AG09309 (cell line): ENCODE data around the gene GRIN3A.
A peak's percentile ranks its signal among the peaks of the same experiment; 100 is the strongest.
"Not testable (repeated sequence)": the region's sequence is repeated elsewhere in the genome, so short reads cannot be mapped to it uniquely, and the experiment has no call there.

Experiments used
- DNase-seq: peaks from one replicate; pipeline ENCODE4 v3.0.0-alpha.2; 2010; ENCODE audit warnings: low read depth
- H3K4me3 ChIP-seq: 2 replicates; pipeline ENCODE4 v1.5.1; 2011; ENCODE audit warnings: mild to moderate bottlenecking, low read depth, low read length, moderate library complexity; ENCODE audit not compliant: control insufficient read depth
- TF ChIP-seq, protein P1 (sequence below): IDR thresholded peaks from 2 replicates; pipeline ENCODE4 v1.5.1; 2011; ENCODE audit warnings: mild to moderate bottlenecking, low read depth, low read length, inconsistent platforms; ENCODE audit not compliant: insufficient read depth, control insufficient read depth; ENCODE audit errors: missing control alignments

GRIN3A gene

DNA sequence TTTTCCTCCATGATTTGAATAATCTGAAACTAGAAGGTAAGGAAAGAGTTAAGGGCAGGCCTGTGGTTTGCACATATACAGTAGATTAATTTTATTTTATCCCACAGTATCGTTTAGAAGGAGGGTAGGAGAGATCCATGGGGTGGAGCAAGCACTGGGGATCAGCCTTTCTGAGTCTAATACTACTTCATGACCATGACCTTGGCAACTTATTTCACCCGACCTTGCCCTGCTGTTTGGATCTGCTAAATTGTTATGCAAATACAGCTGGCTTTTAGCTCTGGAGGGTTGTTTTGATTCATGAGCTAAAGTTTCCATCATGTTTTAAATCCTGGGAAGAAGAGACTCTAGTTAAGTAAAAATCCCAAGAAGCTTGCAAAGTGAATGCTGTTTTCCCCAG, 864 bp upstream of the GRIN3A start:
- TF ChIP-seq, protein P1, sequence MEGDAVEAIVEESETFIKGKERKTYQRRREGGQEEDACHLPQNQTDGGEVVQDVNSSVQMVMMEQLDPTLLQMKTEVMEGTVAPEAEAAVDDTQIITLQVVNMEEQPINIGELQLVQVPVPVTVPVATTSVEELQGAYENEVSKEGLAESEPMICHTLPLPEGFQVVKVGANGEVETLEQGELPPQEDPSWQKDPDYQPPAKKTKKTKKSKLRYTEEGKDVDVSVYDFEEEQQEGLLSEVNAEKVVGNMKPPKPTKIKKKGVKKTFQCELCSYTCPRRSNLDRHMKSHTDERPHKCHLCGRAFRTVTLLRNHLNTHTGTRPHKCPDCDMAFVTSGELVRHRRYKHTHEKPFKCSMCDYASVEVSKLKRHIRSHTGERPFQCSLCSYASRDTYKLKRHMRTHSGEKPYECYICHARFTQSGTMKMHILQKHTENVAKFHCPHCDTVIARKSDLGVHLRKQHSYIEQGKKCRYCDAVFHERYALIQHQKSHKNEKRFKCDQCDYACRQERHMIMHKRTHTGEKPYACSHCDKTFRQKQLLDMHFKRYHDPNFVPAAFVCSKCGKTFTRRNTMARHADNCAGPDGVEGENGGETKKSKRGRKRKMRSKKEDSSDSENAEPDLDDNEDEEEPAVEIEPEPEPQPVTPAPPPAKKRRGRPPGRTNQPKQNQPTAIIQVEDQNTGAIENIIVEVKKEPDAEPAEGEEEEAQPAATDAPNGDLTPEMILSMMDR, result no peak
- DNase-seq, result no peak
- H3K4me3 ChIP-seq, result no peak overlapping the region

DNA sequence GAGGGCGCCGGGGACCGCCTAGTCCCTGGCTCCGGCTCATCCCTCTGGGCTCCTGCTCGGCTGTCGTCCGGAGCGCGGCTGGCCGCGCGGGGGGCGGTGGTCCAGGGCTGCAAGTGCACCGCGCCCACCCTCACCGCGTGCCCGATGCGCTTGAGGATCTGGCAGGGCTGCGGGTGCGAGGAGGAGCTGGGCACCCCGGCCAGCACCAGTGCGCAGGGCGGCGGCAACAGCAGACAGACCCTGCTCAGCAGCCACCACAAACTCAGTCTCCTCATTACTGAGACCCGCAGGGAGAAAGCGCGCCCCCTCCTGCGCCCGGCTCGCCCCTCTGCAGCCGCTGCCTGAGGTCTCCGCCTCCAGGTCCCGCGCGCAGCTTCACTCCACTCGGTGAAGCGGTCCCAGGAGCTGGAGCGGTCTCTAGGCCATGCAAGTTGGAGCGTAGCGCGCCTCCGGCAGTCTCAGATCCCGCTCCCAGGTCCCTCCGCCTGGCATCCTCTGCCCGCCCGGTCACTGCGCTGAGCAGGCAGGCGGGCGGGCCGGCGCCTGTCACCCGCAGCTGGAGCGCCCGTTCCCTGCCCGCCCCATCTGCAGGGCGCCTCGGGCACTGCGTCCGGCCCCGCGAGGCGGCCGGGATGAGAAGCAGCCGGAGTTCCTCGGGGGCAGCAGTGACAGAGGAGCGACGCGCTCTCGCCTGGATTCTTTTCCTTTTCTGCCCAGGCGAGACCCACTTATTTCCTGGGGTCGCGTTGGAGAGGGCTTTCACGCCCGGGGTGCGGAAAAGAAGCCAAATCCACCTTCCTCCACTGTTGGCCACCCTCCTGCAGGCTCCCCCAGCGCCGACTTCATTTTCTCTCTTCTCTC, 512 bp downstream of the GRIN3A start:
- no peak overlapping the region for H3K4me3 ChIP-seq
- TF ChIP-seq, protein P1, result no peak
- DNase-seq, result no peak

DNA sequence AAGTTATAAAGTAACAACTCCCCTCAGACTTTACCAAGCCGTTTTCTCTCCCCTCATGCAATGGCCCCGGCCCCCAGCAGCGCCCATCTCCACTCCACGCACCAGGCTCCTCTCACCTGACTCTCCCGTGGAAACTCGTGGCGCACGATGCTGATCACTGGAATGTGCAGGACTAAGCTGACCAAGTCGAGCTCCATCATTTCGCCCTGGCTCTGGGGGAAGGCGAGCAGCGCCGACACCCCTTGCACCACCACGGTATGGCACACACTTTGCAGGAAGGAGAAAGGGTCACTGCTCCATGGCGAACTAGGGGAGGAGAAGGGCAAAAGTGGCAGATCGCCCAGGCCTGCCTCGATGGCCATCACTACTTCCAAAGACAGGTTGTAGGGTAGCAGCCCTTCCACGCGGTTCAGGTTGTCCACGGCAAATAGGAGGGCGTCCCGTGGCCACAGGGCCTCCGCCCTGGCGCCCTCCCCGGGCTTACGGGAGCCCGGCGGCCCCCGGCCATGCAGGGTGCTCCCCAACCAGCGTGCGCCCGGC, 1.2 kb downstream of the GRIN3A start:
- no peak overlapping the region for H3K4me3 ChIP-seq
- TF ChIP-seq, protein P1, result no peak
- DNase-seq, result no peak

DNA sequence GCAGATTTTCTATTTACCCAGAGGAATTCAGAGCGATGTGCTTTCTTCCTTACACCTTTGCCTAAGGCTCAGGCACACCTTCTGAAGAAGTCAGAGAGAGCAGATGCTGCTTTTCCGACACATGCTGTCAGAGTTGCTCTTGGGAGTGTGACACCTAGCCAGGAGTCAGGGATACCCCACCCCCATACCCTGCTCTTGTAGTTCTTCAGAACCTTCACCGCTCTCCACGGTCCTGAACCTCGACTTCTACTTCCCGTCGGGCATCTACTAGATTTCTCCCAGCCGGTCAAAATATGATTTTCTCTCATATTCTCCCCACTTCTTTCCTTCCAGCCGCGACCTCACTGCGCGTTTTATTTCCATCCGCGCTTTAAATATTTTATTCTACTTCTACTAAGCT, 1.7 kb downstream of the GRIN3A start:
- TF ChIP-seq, protein P1, result no peak
- no peak for DNase-seq
- H3K4me3 ChIP-seq, result no peak overlapping the region

DNA sequence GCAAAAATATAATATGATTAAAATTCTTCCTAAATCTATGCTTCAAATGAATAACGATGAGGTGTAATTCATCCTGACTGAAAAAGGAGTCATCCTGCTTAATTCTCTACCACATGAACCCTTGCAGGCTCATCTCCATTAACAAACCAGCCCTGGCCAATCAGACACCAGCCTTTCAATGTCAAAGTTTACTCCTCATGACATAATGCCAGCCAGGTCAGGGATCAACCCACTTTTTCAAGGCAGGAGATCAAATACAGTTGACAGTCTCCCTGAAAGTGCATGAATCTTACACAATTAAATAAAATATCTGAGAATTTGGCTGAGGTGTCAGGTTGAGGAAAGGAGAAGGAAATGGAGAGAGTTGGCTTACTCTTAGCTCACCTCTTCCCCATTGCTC, 7.0 kb downstream of the GRIN3A start:
- no peak for DNase-seq
- no peak overlapping the region for H3K4me3 ChIP-seq
- TF ChIP-seq, protein P1, result no peak

DNA sequence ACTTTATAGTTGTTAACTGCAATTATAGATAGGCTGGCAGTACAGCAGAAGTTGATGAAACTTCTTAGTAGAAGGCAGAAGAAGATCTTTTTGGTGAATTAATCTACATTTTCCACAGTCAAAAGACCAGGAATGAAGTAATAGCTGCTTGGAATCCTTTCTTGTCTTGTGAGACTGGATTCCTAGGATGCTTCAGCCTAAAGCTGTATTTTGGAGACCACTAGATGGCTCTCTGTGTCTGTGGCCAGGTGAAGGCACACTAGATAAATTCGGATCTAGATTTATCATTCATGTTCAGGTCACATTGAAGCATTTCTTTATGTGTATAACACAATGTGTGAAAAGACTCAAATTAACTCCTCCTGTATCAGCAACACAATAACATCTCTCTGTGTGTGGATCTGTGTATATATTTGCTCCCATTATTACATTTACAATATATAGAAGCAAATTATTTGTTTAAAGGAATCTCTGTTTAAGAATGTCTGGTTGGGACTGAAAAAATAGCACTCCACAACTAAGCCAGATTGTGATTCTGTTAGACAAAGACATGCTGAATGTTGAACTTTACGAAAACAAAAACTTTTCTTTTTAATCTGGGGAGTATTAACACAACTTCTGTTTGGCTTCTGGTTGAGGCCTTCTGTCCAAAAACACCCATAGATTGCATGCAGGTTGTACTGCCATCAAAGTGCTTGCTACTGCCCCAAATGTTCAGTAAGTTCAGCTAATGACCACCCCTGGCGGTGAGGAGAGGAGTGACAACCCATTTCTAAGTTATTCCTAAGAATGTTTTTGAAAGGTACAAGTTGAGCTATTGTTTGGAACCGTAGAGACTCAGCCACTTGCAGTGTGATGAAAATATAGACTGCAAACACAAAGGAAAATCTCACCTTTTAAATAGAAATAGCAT, 10.6 kb downstream of the GRIN3A start:
- H3K4me3 ChIP-seq, result no peak overlapping the region
- TF ChIP-seq, protein P1, result peak; percentile 52
- no peak for DNase-seq

DNA sequence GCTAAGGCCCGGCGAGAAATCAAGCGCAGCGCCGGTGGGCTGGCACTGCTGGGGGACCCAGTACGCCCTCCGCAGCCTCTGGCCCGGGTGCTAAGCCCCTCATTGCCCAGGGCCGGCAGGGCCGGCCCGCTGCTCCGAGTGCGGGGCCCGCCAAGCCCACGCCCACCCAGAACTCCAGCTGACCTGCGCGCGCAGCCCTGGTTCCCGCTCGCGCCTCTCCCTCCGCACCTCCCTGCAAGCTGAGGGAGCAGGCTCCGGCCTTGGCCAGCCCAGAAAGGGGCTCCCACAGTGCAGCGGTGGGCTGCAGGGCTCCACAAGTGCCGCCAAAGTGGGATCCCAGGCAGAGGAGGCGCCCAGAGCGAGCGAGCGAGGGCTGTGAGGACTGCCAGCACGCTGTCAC, 14.2 kb downstream of the GRIN3A start:
- DNase-seq, H3K4me3 ChIP-seq: not testable (repeated sequence)
